Fibroblast of skin of right biceps (primary cell): ENCODE measurements around the gene PAX5.

ENCODE experiments used
- DNase-seq: peaks from one replicate; pipeline ENCODE4 v3.0.0-alpha.2; 2013

Gene PAX5

DNA sequence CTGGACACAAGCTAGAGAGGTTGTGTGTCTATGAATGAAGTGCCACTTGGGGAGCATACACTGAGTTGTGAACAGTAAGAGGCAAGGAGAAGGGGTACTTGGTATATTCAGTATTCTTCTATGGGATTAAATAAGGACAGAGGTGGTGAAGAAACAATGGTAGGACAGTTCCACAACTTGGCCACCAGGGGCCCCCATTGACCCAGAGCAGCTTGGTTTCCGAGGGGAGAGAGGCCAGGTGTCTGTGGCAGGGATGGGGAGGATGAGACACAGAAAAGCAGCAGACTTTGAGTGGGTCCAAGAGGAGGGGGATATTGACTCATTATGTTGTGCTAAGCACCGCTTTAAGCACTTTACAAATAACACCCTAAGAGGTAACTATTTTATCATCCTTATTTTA lies 240.8 kb downstream of the PAX5 start:
- no peak for DNase-seq

DNA sequence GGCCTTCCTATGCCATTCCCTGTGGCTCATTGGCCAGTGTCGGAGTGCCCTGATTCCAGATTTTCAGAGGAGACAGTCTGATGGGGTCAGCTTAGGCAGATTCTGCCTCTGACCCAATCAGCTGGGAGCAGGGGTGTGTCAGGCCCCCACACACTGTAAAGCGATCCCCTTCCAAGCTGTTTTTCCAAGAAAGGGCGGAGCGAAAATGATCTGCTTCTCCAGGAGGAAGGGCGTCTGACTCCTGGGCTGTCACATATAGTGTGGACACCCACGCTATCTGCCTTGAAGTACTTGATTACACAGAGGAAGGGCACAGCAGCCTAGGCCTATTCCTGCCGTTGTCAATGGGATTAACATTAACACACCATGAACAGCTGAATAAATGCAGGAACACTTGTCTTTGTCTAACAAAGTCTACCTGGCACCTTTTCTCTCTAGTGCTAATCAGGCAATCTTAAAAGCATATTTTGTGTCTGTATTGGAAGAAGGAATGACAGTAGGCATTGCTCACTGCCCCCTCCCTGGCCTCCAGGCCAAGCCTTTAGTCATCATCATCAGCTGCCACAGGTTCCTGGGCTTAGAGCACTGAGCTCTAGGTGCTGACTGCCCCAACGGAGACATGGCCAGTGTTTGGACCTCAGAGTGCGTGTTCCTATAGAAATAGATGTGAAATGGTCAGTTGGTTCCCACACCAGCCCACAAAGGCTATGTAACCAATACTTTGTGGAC lies 242.7 kb downstream of the PAX5 start:
- DNase-seq: no peak

DNA sequence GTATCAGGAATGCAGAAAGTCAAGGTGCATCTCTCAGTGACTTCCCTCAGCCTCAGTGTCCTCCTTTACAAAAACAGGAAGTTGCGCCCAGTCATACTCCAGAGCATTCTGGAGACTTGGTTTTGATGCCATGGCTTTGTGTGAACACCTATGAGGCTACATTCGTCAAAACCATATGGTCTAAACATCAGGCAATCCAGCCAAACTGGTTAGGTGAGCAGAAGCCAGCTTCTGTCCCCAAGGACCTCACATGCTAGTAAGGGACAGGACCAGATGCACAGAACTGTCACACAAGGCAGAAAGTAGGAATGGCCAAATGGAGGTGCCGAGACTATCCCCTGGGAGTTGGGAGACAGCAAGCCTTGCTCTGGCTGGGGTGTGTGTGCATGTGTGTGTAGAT lies 244.2 kb downstream of the PAX5 start:
- DNase-seq: no peak

- DNase-seq: no peak
Observed at GRCh38 chr9:36788534-36788933, 245.5 kb downstream of the PAX5 start.

GRCh38 chr9:36787709-36788108 lies 246.4 kb downstream of the PAX5 start:
- no peak for DNase-seq
